Ovary (tissue), 3 donors: ENCODE measurements around the gene NLRP14.

Experiments used
- EP300 ChIP-seq: sonication (generic); formaldehyde crosslinking; IDR thresholded peaks from one replicate; pipeline ENCODE4 v1.6.1; 2017; ENCODE audit warnings: antibody characterized with exemption
- TF ChIP-seq, protein P1 (sequence below), 3 donors: fragments of 450-650 bp in 2 of 3; fragments of 200-600 bp in 1 of 3; IDR thresholded peaks; one replicate each; pipeline versions ENCODE4 v1.5.1 to v1.8.0; 2016 to 2022; ENCODE audit warnings: antibody characterized with exemption in 3 of 3, mild to moderate bottlenecking in 1 of 3
- donor health status: DM: no; HTN: no; CAD: no.

- TF ChIP-seq, protein P1, sequence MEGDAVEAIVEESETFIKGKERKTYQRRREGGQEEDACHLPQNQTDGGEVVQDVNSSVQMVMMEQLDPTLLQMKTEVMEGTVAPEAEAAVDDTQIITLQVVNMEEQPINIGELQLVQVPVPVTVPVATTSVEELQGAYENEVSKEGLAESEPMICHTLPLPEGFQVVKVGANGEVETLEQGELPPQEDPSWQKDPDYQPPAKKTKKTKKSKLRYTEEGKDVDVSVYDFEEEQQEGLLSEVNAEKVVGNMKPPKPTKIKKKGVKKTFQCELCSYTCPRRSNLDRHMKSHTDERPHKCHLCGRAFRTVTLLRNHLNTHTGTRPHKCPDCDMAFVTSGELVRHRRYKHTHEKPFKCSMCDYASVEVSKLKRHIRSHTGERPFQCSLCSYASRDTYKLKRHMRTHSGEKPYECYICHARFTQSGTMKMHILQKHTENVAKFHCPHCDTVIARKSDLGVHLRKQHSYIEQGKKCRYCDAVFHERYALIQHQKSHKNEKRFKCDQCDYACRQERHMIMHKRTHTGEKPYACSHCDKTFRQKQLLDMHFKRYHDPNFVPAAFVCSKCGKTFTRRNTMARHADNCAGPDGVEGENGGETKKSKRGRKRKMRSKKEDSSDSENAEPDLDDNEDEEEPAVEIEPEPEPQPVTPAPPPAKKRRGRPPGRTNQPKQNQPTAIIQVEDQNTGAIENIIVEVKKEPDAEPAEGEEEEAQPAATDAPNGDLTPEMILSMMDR (IDR thresholded peaks at IDR 0.05) = no peak
- TF ChIP-seq EP300 = no peak
Observed at GRCh38 chr11:7030836-7031235, 10.6 kb downstream of the NLRP14 start.
